Measurements from ENCODE around the gene TMC5.

The TMC5 gene

DNA sequence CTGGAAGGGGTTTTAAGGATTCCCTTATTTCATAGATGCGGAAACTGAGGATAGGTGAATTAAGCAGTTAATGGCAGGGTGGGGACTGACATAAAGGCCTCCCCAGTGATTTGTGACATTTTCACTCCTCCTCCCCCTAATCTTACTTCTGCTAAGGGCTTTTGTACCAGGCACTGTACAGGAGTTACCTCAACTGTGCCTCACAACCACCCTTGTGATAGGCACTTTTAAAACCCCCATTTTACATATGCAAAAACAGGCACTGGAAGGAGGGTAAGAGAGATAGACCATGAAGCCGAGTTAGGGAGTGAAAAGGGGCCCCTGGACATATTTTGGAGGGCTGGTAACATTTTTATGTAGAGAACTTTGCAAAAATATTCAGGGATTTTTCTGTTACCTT lies 105.1 kb downstream of the TMC5 start:
- TF ChIP-seq GATA3 (IDR thresholded peaks at IDR 0.05; ENCODE audit: low read depth, low read length): no peak
- TF ChIP-seq GATA2 (IDR thresholded peaks at IDR 0.05; ENCODE audit: low read depth, low read length): no peak

DNA sequence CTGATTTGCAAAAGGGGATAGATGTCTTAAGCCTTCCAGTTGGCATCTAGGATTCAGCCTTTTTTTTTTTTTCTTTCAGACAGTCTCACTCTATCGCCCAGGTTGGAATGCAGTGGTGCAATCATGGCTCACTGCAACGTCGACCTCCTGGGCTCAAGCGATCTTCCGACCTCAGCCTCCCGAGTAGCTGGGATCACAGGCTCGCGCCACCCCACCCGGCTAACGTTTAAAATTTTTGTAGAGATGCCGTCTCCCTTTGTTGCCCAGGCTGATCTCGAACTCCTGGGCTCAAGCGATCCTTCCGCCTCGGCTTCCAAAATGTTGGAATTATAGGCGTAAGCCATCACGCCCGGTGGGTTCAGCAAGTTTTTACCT lies 105.5 kb downstream of the TMC5 start:
- TF ChIP-seq GATA2 (IDR thresholded peaks at IDR 0.05; ENCODE audit: low read depth, low read length): no peak

DNA sequence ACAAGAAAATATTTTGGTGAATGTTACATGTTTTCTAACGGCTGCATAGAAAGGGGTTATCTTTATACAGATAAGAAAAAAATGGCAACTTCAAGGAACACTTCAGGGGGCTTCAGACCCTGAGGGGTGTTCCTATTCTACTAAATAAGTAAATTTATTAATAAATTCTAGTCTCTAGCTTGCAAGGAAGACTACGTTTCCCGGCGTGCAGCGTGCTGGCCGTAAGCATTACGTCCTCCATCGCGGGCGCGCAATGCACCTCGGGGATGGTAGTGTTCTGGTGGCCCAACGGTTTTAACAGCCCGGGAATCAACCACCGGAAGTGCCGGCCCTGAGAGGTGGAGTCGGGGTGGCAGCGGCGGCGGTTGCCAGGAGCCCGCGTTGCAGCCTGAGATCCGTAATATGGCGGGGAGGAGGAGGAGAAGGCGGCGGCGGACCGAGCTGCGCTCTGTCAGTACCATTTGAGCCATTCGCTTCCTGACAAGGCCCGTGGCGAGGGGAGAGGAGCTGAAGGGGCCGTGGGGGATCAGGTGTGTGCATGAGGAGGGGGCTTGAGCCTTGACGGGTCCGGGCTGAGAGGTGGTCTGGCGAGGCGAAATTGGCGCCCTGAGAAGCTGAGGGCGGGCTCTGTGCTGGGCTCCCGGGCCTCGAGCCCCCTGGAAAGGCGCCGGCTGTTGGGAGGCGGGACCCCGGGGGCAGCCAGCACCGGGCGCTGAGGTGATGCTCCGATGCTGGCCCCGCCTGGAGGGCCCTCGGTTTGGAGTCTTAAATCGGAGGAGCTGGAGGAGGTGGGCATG lies 106.1 kb downstream of the TMC5 start, which contains the start of gene CCP110:
Gene CCP110, plus strand, starts transcription at position 384 of the 797 bp plus-strand sequence. CDS start 3,940 bp downstream, outside the sequence.
- TF ChIP-seq GATA2 (IDR thresholded peaks at IDR 0.05; ENCODE audit: low read depth, low read length) (no peak), GATA3 (IDR thresholded peaks at IDR 0.05; ENCODE audit: low read depth, low read length) (no peak)

DNA sequence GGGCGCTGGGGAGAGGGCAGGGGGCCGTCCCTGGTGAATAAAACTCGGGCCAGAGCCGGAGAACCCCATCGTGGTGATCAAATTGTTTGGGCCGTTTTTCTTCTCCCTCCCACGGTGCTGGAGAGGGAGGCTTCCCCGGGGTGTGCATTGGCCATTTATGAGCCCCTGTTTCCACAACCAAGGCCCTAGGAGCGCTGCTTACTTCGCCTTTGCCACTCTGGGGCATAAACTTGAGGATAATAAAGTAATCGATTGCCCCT lies 106.6 kb downstream of the TMC5 start:
- TF ChIP-seq GATA2 (IDR thresholded peaks at IDR 0.05; ENCODE audit: low read depth, low read length) (no peak), GATA3 (IDR thresholded peaks at IDR 0.05; ENCODE audit: low read depth, low read length) (no peak)

DNA sequence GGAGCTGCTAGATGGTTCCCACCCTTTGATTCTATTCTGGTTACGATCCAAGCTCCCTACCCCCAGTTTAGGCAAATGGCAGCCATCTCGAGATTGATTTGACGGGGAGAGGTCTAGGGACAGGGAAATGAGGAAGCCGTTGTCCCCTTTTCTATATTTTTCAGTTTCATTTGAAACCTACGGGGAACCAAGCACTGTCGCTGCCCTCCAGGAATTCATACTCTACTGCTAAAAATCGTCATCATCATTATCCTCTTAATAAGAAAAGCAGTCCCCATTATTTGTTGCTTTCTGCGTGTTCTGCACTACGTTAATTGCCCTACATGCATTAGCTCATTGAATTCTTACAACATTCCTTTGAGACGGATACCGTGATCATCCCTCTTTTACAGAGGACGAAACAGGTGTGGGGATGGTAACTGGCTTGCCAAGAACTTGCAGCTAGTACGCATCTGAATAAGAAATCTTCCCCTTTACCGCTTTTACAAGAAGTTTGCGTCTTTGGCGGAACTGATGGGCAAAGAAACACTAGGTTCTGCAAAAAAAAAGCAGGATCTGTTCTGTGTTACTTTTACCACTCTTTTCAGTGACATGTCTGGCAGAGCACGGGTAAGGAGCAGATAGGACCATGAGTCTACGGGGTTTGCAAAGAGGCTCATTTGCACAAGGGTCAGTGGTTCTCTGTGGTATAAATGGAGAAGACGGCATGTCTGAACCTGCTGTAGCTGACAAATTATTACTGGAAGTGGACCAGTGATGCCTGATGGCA lies 107.1 kb downstream of the TMC5 start:
- TF ChIP-seq GATA2 (IDR thresholded peaks at IDR 0.05; ENCODE audit: low read depth, low read length) (no peak), GATA3 (IDR thresholded peaks at IDR 0.05; ENCODE audit: low read depth, low read length) (no peak)

DNA sequence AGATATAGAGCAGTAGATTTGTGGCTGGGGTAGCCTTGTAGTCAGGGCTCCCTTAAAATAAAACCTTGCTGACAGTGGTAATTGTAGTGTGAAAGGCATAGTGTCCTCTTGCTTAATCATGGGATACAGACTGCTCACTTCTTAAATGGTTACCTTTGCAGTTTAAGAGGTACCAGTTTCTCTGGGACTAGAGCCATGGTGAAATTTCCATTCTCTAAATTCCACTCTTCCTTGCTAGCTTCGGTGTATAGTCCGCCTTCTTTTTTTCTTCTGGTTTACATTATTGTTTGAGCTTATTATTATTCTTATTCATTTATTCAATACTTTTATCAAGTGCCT lies 107.7 kb downstream of the TMC5 start:
- TF ChIP-seq GATA3 (IDR thresholded peaks at IDR 0.05; ENCODE audit: low read depth, low read length) (no peak), GATA2 (IDR thresholded peaks at IDR 0.05; ENCODE audit: low read depth, low read length) (no peak)

DNA sequence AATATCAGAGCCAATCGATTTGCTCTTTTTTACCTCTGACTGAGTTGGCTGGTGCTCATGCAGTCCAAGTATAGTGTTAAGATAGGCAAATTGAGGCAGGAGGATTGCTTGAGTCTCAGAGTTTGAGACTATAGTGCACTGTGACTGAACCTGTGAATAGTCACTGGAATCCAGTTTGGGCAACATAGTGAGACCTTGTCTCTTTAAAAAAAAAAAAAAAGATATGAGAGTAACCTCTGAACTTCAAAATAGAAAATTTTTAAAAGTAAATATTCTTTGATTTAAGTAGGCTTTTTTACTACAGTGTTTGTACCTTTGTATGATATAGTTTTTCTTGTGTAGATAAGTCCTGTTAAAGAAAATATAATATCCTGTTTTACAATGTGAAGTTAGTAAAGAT lies 109.5 kb downstream of the TMC5 start:
- TF ChIP-seq GATA3 (IDR thresholded peaks at IDR 0.05; ENCODE audit: low read depth, low read length): no peak
- no peak for TF ChIP-seq GATA2 (IDR thresholded peaks at IDR 0.05; ENCODE audit: low read depth, low read length)

DNA sequence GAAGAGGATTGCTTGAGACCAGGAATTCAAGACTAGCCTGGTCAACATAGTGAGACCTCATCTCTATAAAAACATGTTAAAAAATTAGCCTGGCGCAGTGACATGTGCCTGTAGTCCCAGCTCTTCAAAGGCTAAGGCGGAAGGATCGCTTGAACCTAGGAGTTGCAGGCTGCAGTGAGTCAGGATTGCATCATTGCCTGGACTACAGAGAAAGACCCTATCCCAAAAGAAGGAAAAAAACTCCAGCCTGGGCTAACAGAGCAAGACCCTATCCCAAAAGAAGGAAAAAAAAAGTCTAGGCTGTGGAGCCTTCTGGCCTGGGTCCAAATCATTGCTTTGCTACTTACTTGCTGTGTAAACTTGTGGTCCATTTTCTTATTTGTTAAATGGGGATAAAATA lies 111.0 kb downstream of the TMC5 start:
- TF ChIP-seq GATA2 (IDR thresholded peaks at IDR 0.05; ENCODE audit: low read depth, low read length) (no peak), GATA3 (IDR thresholded peaks at IDR 0.05; ENCODE audit: low read depth, low read length) (no peak)

DNA sequence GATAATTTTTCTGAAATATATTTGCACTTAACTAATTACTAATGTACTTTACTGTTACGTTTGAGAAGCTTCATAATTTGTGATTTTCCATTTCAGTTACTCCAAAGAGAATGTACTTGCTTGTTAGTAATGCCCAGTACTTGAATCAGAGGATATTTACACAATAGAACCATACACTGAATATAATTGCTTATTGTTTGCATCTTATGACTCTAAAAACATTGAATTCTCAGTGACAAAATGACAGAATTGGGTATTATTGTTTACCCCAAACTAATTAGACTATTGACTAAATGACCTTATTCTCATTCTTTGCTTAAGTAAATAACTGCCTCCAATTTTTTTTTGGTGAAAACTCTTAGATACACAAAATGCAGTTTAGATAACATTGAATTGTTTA lies 114.9 kb downstream of the TMC5 start:
- TF ChIP-seq GATA2 (IDR thresholded peaks at IDR 0.05; ENCODE audit: low read depth, low read length) (no peak), GATA3 (IDR thresholded peaks at IDR 0.05; ENCODE audit: low read depth, low read length) (no peak)

DNA sequence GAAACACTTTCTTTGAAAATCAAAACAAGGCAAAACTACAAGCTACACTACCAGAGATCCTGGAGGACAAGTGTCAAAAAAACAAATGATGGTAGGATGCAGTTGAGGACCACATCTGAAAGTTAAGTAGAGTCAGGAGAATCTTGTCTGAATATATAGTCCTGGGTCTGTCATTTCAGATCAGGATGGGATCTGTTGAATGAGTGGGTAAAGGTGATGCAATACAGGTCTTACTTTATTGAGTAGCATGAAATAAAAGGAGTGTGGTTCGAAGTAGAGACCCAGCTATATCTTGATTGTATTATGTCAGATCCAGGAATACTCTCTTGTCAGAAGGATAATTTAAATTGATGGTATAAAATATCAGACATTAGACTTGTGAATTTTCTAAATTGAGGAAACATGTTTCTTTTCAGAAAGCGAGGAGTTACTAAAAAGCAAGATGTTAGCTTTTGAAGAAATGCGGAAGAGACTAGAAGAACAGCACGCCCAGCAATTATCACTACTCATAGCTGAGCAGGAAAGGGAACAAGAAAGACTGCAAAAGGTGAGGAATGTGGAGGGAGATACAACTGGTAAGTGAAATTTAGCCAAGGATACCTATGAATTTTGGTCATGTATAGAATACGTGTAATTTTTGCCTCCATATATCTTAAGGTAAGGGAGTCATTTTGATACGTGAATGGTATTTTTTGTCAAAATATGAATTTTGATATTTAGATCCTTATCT lies 122.7 kb downstream of the TMC5 start:
- TF ChIP-seq GATA3 (IDR thresholded peaks at IDR 0.05; ENCODE audit: low read depth, low read length) (no peak), GATA2 (IDR thresholded peaks at IDR 0.05; ENCODE audit: low read depth, low read length) (no peak)

DNA sequence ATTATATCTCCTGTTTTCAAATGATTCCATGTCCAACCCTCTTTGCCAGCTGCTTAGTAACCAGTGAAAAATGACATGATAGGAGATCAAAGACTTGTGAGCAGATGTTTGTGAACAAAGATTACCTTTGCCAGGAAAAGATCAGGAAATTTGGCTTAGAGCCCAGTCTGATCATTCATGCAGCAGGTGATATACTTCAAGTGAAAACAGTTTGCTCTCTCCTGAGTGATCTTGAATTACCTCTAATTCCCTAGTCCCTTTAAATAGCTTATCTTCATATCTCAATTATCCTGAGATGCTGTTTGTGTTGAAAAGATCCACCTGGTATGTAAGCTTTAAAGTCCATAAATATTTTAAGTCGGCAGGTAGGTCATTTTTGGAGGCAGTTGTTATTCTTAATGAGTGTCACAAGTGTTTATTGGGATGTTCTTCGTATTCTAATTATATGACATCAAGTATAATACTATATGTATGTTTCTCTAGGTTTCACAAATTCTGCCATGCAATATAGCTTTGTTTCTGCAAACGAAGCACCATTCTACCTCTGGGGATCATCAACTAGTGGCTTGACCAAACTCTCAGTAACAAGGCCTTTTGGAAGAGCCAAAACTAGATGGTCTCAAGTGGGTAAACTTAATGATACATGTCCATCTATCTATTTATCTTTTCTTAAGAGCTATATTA lies 124.6 kb downstream of the TMC5 start:
- TF ChIP-seq GATA3 (IDR thresholded peaks at IDR 0.05; ENCODE audit: low read depth, low read length) (no peak), GATA2 (IDR thresholded peaks at IDR 0.05; ENCODE audit: low read depth, low read length) (no peak)

DNA sequence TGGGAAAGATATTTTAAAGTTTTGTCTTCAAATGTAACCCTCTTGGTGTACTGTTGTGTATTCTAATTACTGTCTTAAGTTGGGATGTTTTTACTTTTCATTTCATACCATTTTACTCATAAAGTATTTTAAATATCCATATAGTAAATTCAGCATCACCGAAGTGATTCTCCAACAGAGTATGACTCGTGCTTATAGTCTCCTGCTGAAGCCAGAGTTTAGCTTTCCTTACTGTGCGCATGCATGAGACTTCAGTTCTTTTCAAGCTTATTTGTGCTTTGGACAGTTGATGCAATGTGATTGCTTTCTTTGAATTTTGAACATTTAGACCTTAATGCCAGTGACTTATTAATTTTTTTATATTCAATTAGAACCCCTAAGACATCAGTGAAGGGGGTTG lies 130.5 kb downstream of the TMC5 start:
- TF ChIP-seq GATA3 (IDR thresholded peaks at IDR 0.05; ENCODE audit: low read depth, low read length) (no peak), GATA2 (IDR thresholded peaks at IDR 0.05; ENCODE audit: low read depth, low read length) (no peak)

Data from SH-SY5Y (cell line).